Measurements from ENCODE around the gene CCDC87.

DNA sequence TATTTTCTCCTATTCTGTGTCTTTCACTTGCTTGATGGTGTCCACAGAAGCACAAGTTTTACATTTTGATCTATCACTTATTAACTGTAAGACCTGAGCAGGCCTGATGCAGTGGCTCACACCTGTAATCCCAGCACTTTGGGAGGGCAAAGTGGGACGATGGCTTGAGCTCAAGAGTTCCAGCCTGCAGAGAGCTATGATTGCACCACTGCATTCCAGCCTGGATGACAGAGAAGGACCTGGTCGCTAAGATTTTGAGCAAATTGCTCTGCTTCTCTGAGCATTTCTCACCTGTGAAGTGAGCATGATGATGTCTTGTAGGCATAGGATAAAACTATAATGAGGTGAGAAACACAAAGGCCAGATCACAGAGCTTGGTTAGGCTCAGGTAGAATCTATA, 6.7 kb downstream of the CCDC87 start:
- TF ChIP-seq, protein P1, sequence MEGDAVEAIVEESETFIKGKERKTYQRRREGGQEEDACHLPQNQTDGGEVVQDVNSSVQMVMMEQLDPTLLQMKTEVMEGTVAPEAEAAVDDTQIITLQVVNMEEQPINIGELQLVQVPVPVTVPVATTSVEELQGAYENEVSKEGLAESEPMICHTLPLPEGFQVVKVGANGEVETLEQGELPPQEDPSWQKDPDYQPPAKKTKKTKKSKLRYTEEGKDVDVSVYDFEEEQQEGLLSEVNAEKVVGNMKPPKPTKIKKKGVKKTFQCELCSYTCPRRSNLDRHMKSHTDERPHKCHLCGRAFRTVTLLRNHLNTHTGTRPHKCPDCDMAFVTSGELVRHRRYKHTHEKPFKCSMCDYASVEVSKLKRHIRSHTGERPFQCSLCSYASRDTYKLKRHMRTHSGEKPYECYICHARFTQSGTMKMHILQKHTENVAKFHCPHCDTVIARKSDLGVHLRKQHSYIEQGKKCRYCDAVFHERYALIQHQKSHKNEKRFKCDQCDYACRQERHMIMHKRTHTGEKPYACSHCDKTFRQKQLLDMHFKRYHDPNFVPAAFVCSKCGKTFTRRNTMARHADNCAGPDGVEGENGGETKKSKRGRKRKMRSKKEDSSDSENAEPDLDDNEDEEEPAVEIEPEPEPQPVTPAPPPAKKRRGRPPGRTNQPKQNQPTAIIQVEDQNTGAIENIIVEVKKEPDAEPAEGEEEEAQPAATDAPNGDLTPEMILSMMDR (IDR thresholded peaks at IDR 0.05) = no peak
- TF ChIP-seq EZH2 (IDR thresholded peaks at IDR 0.05) (no peak), EZH2phosphoT487 (IDR thresholded peaks at IDR 0.05) (no peak)
